Pancreas (tissue), 10 donors: ENCODE results near the gene OR2L13. TPM values are rescaled to one million over a fixed set of nuclear protein-coding genes. Genes with fewer than 3 reads are reported as not detected.

ENCODE experiments used
- ATAC-seq, 4 donors: fragments of 200-7000 bp; cut with Tn5 transposase; one replicate each; pipeline versions ENCODE4 v1.8.0 to v1.9.1; 2020; ENCODE audit warnings: mild to moderate bottlenecking in 4 of 4, moderate library complexity in 4 of 4
- DNase-seq, 6 donors: peaks; one replicate each; pipeline ENCODE4 v3.0.0-alpha.2; 2020
- FAIRE-seq: peaks from 2 replicates; lab custom pipeline; 2012; peaks lifted over from hg19 to GRCh38; lab: Jason Lieb, UNC
- H3K27ac ChIP-seq, 4 donors: fragments of 200-600 bp; sonication (generic); 1 replicate in 3 of 4; 2 replicates in 1 of 4; pipeline versions ENCODE4 v1.5.0 to v1.8.0; 2020
- H3K27me3 ChIP-seq, 4 donors: fragments of 200-600 bp; one replicate each; pipeline ENCODE4 v1.8.0; 2021
- H3K36me3 ChIP-seq, 3 donors: fragments of 200-600 bp; sonication (generic) in 1 of 3; one replicate each; pipeline versions ENCODE4 v1.5.0 to v1.8.0; 2020 to 2021
- H3K4me1 ChIP-seq, 3 donors: fragments of 200-600 bp; one replicate each; pipeline ENCODE4 v1.8.0; 2021
- H3K4me3 ChIP-seq, 4 donors: fragments of 200-600 bp; sonication (generic) in 2 of 4; one replicate each; pipeline versions ENCODE4 v1.5.0 to v1.8.0; 2020 to 2021
- H3K9me3 ChIP-seq, 4 donors: fragments of 200-600 bp; one replicate each; pipeline ENCODE4 v1.8.0; 2021
- CTCF ChIP-seq, 4 donors: fragments of 200-600 bp; sonication (generic) in 3 of 4; IDR thresholded peaks; one replicate each; pipeline versions ENCODE4 v1.5.0 to v1.8.0; 2021; ENCODE audit warnings: antibody characterized with exemption in 4 of 4
- WGBS, 2 donors: extraction: QIAGEN DNeasy Blood & Tissue Kit; methylation state at CpG; one replicate each; pipeline ENCODE4 v1.1.7; 2013; 5-methylcytosine and 5-hydroxymethylcytosine counted together
- intact Hi-C, 3 donors: fragments of 100-400 bp; cut with DNase I; formaldehyde crosslinking; loops; one replicate each; pipeline versions ENCODE4 v1.11.1 to v1.14.2; 2022
- polyA plus RNA-seq, 2 donors: library from polyadenylated mRNA; stranded (reverse); fragments of 200-250 nt; gene quantifications; one replicate each; pipeline ENCODE4 v1.2.3, GENCODE V29; 2013
- total RNA-seq, 6 donors: library from RNA; stranded (reverse); fragmentation: NEBNext Ultra II Directional in 4 of 6; extraction: Animal tissue kit (Norgen Biotek cat#: 25700) in 4 of 6; gene quantifications; one replicate each; pipeline versions ENCODE4 v1.2.1 to v1.2.4, GENCODE V29; 2021 to 2023
- donor health status: healthy with polysubstance abuse.
- donor health status: DM: no; HTN: no; CAD: no; lungs with moderate emphysema.
- donor health status: DM: no; HTN: no; CAD: no.
- donor health status: control.
- donor health status: control.
- donor health status: Bipolar disorder and iron deficiency.
- donor health status: DM: yes; HTN: yes; CAD: no.
- donor health status: DM: no; HTN: no; CAD: no.
- donor health status: DM: no; HTN: no; CAD: no.
- donor health status: DM: yes; HTN: yes; CAD: no.

The OR2L13 gene
- total and polyA plus RNA-seq, 8 donors, result not detected

GRCh38 chr1:248111157-248111556, 16.2 kb downstream of the OR2L13 start:
- TF ChIP-seq CTCF (IDR thresholded peaks at IDR 0.05), result no peak
- FAIRE-seq (no peak), DNase-seq (no peak), ATAC-seq (no peak)
- intact Hi-C loops, result no loop called here
- Histone ChIP-seq H3K36me3 (no peaks in the 10 kb centered on the region), H3K4me1 (no peaks in the 10 kb centered on the region), H3K4me3 (no peak overlapping the region), H3K27me3 (no peaks in the 10 kb centered on the region), H3K27ac (no peak overlapping the region), H3K9me3 (no peaks in the 10 kb centered on the region)
- WGBS, 2 donors, result 43 to 64% methylated on average over 5 of the region's 5 CpGs

GRCh38 chr1:248114890-248115289, 19.9 kb downstream of the OR2L13 start:
- TF ChIP-seq CTCF (IDR thresholded peaks at IDR 0.05), result no peak
- H3K27me3 ChIP-seq, result no peaks in the 10 kb centered on the region
- no peaks in the 10 kb centered on the region for H3K9me3 ChIP-seq
- H3K4me3 ChIP-seq, result no peak overlapping the region
- no peak overlapping the region for H3K27ac ChIP-seq
- DNase-seq (no peak), ATAC-seq (no peak), FAIRE-seq (no peak)
- intact Hi-C loops, result no loop called here
- H3K36me3 ChIP-seq, result no peaks in the 10 kb centered on the region
- 54 to 68% methylated on average over 7 of the region's 7 CpGs for WGBS, 2 donors
- no peaks in the 10 kb centered on the region for H3K4me1 ChIP-seq

- intact Hi-C loops, result no loop called here
- no peak for TF ChIP-seq CTCF (IDR thresholded peaks at IDR 0.05)
- Histone ChIP-seq H3K27me3 (no peaks in the 10 kb centered on the region), H3K9me3 (no peaks in the 10 kb centered on the region), H3K4me3 (no peak overlapping the region), H3K27ac (no peak overlapping the region), H3K36me3 (no peaks in the 10 kb centered on the region), H3K4me1 (no peaks in the 10 kb centered on the region)
- 70 to 71% methylated on average over 5 of the region's 5 CpGs for WGBS, 2 donors
- DNase-seq, result no peak
- FAIRE-seq, result no peak
- no peak for ATAC-seq
These were observed 32.7 kb downstream of the OR2L13 start for GRCh38 chr1:248127653-248128052.

GRCh38 chr1:248136811-248137210, 41.8 kb downstream of the OR2L13 start:
- no peak for TF ChIP-seq CTCF (IDR thresholded peaks at IDR 0.05)
- H3K4me3 ChIP-seq, result no peak overlapping the region
- WGBS, 2 donors, result 50 to 59% methylated on average over 21 of the region's 21 CpGs
- no peak for FAIRE-seq
- ATAC-seq, result no peak
- intact Hi-C loops, result no loop called here
- H3K27me3 ChIP-seq, result no peaks in the 10 kb centered on the region
- H3K27ac ChIP-seq, result no peak overlapping the region
- H3K4me1 ChIP-seq, result no peaks in the 10 kb centered on the region
- no peaks in the 10 kb centered on the region for H3K9me3 ChIP-seq
- no peaks in the 10 kb centered on the region for H3K36me3 ChIP-seq
- DNase-seq, result peak in 1 of 6 donors; percentile 52

- ATAC-seq (no peak), FAIRE-seq (no peak), DNase-seq (no peak)
- Histone ChIP-seq H3K9me3 (no peaks in the 10 kb centered on the region), H3K4me1 (no peaks in the 10 kb centered on the region), H3K27me3 (no peaks in the 10 kb centered on the region), H3K27ac (no peak overlapping the region), H3K4me3 (no peak overlapping the region), H3K36me3 (no peaks in the 10 kb centered on the region)
- TF ChIP-seq CTCF (IDR thresholded peaks at IDR 0.05), result no peak
- intact Hi-C loops, result no loop called here
- 49 to 76% methylated on average over 1 of the region's 1 CpG for WGBS, 2 donors
These were observed 45.9 kb downstream of the OR2L13 start for GRCh38 chr1:248140846-248141245.
